ENCODE measurements around the gene FOXC1.

The FOXC1 gene

GRCh38 chr6:1629316-1629715, 19.6 kb downstream of the FOXC1 start:
- H3K4me3 Mint-ChIP-seq, result no peak overlapping the region
- no peak overlapping the region for H3K27ac Mint-ChIP-seq
- H3K36me3 Mint-ChIP-seq (ENCODE audit: low read depth), result peaks cover 4% of the 10 kb centered on the region
- no peaks in the 10 kb centered on the region for H3K9me3 Mint-ChIP-seq
- peaks cover 12% of the 10 kb centered on the region for H3K4me1 Mint-ChIP-seq (ENCODE audit: low read depth)
- H3K27me3 Mint-ChIP-seq, result peaks cover 43% of the 10 kb centered on the region

GRCh38 chr6:1630212-1630770, 20.6 kb downstream of the FOXC1 start:
- Mint-ChIP-seq H3K27ac (no peak overlapping the region), H3K36me3 (ENCODE audit: low read depth) (peaks cover 4% of the 10 kb centered on the region), H3K9me3 (no peaks in the 10 kb centered on the region), H3K27me3 (peaks cover 39% of the 10 kb centered on the region), H3K4me1 (ENCODE audit: low read depth) (peaks cover 9% of the 10 kb centered on the region), H3K4me3 (no peak overlapping the region)

GRCh38 chr6:1630771-1631217, 21.1 kb downstream of the FOXC1 start:
- peaks cover 5% of the 10 kb centered on the region for H3K4me1 Mint-ChIP-seq (ENCODE audit: low read depth)
- no peaks in the 10 kb centered on the region for H3K9me3 Mint-ChIP-seq
- no peak overlapping the region for H3K27ac Mint-ChIP-seq
- no peak overlapping the region for H3K4me3 Mint-ChIP-seq
- H3K36me3 Mint-ChIP-seq (ENCODE audit: low read depth), result no peaks in the 10 kb centered on the region
- peaks cover 34% of the 10 kb centered on the region for H3K27me3 Mint-ChIP-seq

- H3K9me3 Mint-ChIP-seq, result no peaks in the 10 kb centered on the region
- H3K27me3 Mint-ChIP-seq, result peaks cover 30% of the 10 kb centered on the region
- H3K27ac Mint-ChIP-seq, result no peak overlapping the region
- H3K4me1 Mint-ChIP-seq (ENCODE audit: low read depth), result peaks cover under 1% of the 10 kb centered on the region
- H3K36me3 Mint-ChIP-seq (ENCODE audit: low read depth), result no peaks in the 10 kb centered on the region
- H3K4me3 Mint-ChIP-seq, result no peak overlapping the region
Measured at GRCh38 chr6:1631251-1631650, 21.5 kb downstream of the FOXC1 start.

- H3K4me3 Mint-ChIP-seq, result no peak overlapping the region
- H3K9me3 Mint-ChIP-seq, result no peaks in the 10 kb centered on the region
- no peaks in the 10 kb centered on the region for H3K4me1 Mint-ChIP-seq (ENCODE audit: low read depth)
- H3K27me3 Mint-ChIP-seq, result peaks cover 8% of the 10 kb centered on the region
- H3K36me3 Mint-ChIP-seq (ENCODE audit: low read depth), result no peaks in the 10 kb centered on the region
- no peak overlapping the region for H3K27ac Mint-ChIP-seq
Measured at GRCh38 chr6:1633366-1634021, 23.8 kb downstream of the FOXC1 start.

- Mint-ChIP-seq H3K4me1 (ENCODE audit: low read depth) (no peaks in the 10 kb centered on the region), H3K36me3 (ENCODE audit: low read depth) (no peaks in the 10 kb centered on the region), H3K4me3 (no peak overlapping the region), H3K9me3 (no peaks in the 10 kb centered on the region), H3K27me3 (peaks cover 4% of the 10 kb centered on the region), H3K27ac (no peak overlapping the region)
Measured at GRCh38 chr6:1634081-1634480, 24.4 kb downstream of the FOXC1 start.

- Mint-ChIP-seq H3K4me3 (no peak overlapping the region), H3K36me3 (ENCODE audit: low read depth) (peaks cover 3% of the 10 kb centered on the region), H3K4me1 (ENCODE audit: low read depth) (no peaks in the 10 kb centered on the region), H3K27me3 (peaks cover 3% of the 10 kb centered on the region), H3K9me3 (no peaks in the 10 kb centered on the region), H3K27ac (no peak overlapping the region)
Measured at GRCh38 chr6:1635305-1636010, 25.7 kb downstream of the FOXC1 start.

GRCh38 chr6:1636272-1636825, 26.6 kb downstream of the FOXC1 start:
- H3K27me3 Mint-ChIP-seq, result no peaks in the 10 kb centered on the region
- no peak overlapping the region for H3K27ac Mint-ChIP-seq
- H3K36me3 Mint-ChIP-seq (ENCODE audit: low read depth), result peaks cover 3% of the 10 kb centered on the region
- H3K4me1 Mint-ChIP-seq (ENCODE audit: low read depth), result no peaks in the 10 kb centered on the region
- no peaks in the 10 kb centered on the region for H3K9me3 Mint-ChIP-seq
- H3K4me3 Mint-ChIP-seq, result no peak overlapping the region

- H3K36me3 Mint-ChIP-seq (ENCODE audit: low read depth), result peaks cover 3% of the 10 kb centered on the region
- H3K9me3 Mint-ChIP-seq, result no peaks in the 10 kb centered on the region
- H3K4me3 Mint-ChIP-seq, result no peak overlapping the region
- H3K27me3 Mint-ChIP-seq, result no peaks in the 10 kb centered on the region
- H3K4me1 Mint-ChIP-seq (ENCODE audit: low read depth), result no peaks in the 10 kb centered on the region
- H3K27ac Mint-ChIP-seq, result no peak overlapping the region
Measured at GRCh38 chr6:1636971-1637871, 27.5 kb downstream of the FOXC1 start.

GRCh38 chr6:1639430-1639829, 29.7 kb downstream of the FOXC1 start:
- Mint-ChIP-seq H3K4me1 (ENCODE audit: low read depth) (no peaks in the 10 kb centered on the region), H3K9me3 (no peaks in the 10 kb centered on the region), H3K27me3 (no peaks in the 10 kb centered on the region), H3K36me3 (ENCODE audit: low read depth) (peaks cover 3% of the 10 kb centered on the region), H3K27ac (no peak overlapping the region), H3K4me3 (no peak overlapping the region)

- no peaks in the 10 kb centered on the region for H3K9me3 Mint-ChIP-seq
- H3K27ac Mint-ChIP-seq, result no peak overlapping the region
- no peaks in the 10 kb centered on the region for H3K27me3 Mint-ChIP-seq
- peaks cover 3% of the 10 kb centered on the region for H3K36me3 Mint-ChIP-seq (ENCODE audit: low read depth)
- no peaks in the 10 kb centered on the region for H3K4me1 Mint-ChIP-seq (ENCODE audit: low read depth)
- H3K4me3 Mint-ChIP-seq, result no peak overlapping the region
Measured at GRCh38 chr6:1640476-1640875, 30.8 kb downstream of the FOXC1 start.

- Mint-ChIP-seq H3K9me3 (no peaks in the 10 kb centered on the region), H3K4me3 (no peak overlapping the region), H3K36me3 (ENCODE audit: low read depth) (peaks cover 3% of the 10 kb centered on the region), H3K27ac (no peak overlapping the region), H3K4me1 (ENCODE audit: low read depth) (no peaks in the 10 kb centered on the region), H3K27me3 (no peaks in the 10 kb centered on the region)
Measured at GRCh38 chr6:1641343-1641885, 31.7 kb downstream of the FOXC1 start.

- no peaks in the 10 kb centered on the region for H3K27me3 Mint-ChIP-seq
- no peak overlapping the region for H3K27ac Mint-ChIP-seq
- H3K4me1 Mint-ChIP-seq (ENCODE audit: low read depth), result no peaks in the 10 kb centered on the region
- no peaks in the 10 kb centered on the region for H3K9me3 Mint-ChIP-seq
- peaks cover 3% of the 10 kb centered on the region for H3K36me3 Mint-ChIP-seq (ENCODE audit: low read depth)
- H3K4me3 Mint-ChIP-seq, result no peak overlapping the region
Measured at GRCh38 chr6:1643111-1643510, 33.4 kb downstream of the FOXC1 start.

GRCh38 chr6:1643830-1644445, 34.2 kb downstream of the FOXC1 start:
- Mint-ChIP-seq H3K4me3 (no peak overlapping the region), H3K4me1 (ENCODE audit: low read depth) (no peaks in the 10 kb centered on the region), H3K36me3 (ENCODE audit: low read depth) (peaks cover 3% of the 10 kb centered on the region), H3K27ac (no peak overlapping the region), H3K27me3 (no peaks in the 10 kb centered on the region), H3K9me3 (no peaks in the 10 kb centered on the region)
